HFF-Myc (cell line): ENCODE measurements around the gene LONP2.

ENCODE experiments used
- DNase-seq: peaks from one replicate; pipeline ENCODE4 v3.0.0-alpha.2; 2011; ENCODE audit warnings: low read depth; ENCODE audit errors: extremely low read depth
- H3K4me3 ChIP-seq: replicated peaks from 2 replicates; pipeline ENCODE4 v1.5.1; 2011; ENCODE audit warnings: low read depth, mild to moderate bottlenecking, control low read depth, low read length
- TF ChIP-seq, protein P1 (sequence below): IDR thresholded peaks from 2 replicates; pipeline ENCODE4 v1.5.1; 2012; ENCODE audit warnings: mild to moderate bottlenecking, low read depth, low read length, control low read depth; ENCODE audit errors: missing control alignments

The LONP2 gene

GRCh38 chr16:48318630-48319029 is 74.5 kb downstream of the LONP2 start:
- no peak overlapping the region for H3K4me3 ChIP-seq
- DNase-seq = no peak
- TF ChIP-seq, protein P1, sequence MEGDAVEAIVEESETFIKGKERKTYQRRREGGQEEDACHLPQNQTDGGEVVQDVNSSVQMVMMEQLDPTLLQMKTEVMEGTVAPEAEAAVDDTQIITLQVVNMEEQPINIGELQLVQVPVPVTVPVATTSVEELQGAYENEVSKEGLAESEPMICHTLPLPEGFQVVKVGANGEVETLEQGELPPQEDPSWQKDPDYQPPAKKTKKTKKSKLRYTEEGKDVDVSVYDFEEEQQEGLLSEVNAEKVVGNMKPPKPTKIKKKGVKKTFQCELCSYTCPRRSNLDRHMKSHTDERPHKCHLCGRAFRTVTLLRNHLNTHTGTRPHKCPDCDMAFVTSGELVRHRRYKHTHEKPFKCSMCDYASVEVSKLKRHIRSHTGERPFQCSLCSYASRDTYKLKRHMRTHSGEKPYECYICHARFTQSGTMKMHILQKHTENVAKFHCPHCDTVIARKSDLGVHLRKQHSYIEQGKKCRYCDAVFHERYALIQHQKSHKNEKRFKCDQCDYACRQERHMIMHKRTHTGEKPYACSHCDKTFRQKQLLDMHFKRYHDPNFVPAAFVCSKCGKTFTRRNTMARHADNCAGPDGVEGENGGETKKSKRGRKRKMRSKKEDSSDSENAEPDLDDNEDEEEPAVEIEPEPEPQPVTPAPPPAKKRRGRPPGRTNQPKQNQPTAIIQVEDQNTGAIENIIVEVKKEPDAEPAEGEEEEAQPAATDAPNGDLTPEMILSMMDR = no peak

DNA sequence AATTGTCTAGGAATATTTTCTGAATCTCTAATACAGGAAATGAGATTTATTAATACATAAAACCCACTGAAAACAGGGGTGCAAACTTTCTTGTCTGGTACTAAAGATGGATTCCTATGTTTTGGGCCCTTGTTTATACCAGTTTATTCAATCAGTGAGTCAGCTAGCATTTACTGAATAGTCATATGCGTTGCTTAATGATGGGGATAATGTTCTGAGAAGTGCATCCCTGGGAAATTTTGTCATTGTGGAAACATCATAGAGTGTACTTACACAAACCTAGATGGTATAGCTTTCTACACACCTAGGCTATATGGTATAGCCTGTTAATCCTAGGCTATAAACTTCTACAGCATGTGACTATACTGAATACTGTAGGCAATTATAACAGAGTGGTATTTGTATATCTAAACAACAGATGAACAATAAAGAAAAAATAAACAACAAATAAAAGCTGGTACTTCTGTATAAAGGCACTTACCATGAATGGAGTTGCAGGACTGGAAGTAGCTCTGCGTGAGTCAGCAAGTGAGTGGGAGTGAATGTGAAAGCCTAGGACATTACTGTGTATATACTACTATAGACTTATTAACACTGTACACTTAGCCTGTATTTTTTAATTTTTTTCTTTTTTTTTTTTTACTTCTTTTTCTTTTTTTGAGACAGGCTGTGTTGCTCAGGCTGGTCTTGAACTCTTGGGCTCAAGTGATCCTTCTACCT is 77.4 kb downstream of the LONP2 start:
- no peak overlapping the region for H3K4me3 ChIP-seq
- DNase-seq = no peak
- TF ChIP-seq, protein P1 = no peak

GRCh38 chr16:48323783-48324775 is 80.0 kb downstream of the LONP2 start:
- TF ChIP-seq, protein P1 = no peak
- H3K4me3 ChIP-seq = no peak overlapping the region
- no peak for DNase-seq

- H3K4me3 ChIP-seq = no peak overlapping the region
- TF ChIP-seq, protein P1 = no peak
- DNase-seq = no peak
Measured at GRCh38 chr16:48326915-48327314, 82.8 kb downstream of the LONP2 start.

- TF ChIP-seq, protein P1 = no peak
- no peak overlapping the region for H3K4me3 ChIP-seq
- no peak for DNase-seq
Measured at GRCh38 chr16:48329138-48329537, 85.0 kb downstream of the LONP2 start.

DNA sequence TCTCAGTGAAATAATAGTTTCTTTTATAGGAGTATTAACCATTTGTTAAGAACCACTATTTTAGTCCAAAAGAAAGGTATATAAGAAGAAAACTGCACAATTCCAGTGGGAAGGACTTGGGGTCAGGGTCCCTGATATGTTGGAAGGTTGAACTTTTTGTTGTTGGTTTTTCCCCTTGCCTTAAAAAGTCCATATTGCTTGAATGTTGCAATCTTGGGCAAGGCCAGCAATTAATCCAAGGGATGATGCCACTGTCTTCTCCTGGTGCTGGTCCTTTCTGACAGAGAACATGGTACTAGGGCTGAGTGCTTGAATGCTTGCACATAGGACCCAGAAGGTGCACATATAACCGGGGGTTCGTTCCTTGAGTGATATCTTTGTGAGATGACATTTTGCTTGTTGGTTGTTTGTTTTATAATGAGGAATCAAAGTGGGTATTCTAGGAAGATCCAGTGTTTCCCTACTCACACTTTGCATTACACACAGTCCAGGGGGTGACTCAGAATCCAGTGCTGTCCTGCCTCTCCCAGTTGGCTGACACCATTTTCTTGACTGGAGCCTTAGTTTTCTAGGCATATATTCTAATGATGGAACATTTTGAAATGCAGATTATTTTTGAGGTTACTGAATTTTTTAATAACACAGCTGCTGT is 86.2 kb downstream of the LONP2 start:
- no peak for DNase-seq
- TF ChIP-seq, protein P1 = no peak
- no peak overlapping the region for H3K4me3 ChIP-seq
